Testis (tissue), 3 donors: ENCODE data around the gene CD276. TPM values are rescaled to one million over a fixed set of nuclear protein-coding genes. Genes with fewer than 3 reads are reported as not detected.
"Not testable (repeated sequence)": the region's sequence is repeated elsewhere in the genome, so short reads cannot be mapped to it uniquely, and the experiment has no call there.

Source experiments
- DNase-seq: peaks from one replicate; pipeline ENCODE4 v3.0.0-alpha.2; 2019
- H3K27ac ChIP-seq, 2 donors: fragments of 200-600 bp; sonication (generic); one replicate each; pipeline ENCODE4 v1.5.1; 2019
- H3K27me3 ChIP-seq: fragments of 200-600 bp; sonication (generic); one replicate; pipeline ENCODE4 v1.5.1; 2019
- H3K36me3 ChIP-seq: fragments of 200-600 bp; sonication (generic); one replicate; pipeline ENCODE4 v1.5.1; 2017; ENCODE audit warnings: low read depth; ENCODE audit errors: missing control alignments
- H3K4me1 ChIP-seq: fragments of 200-600 bp; sonication (generic); one replicate; pipeline ENCODE4 v1.5.1; 2019
- H3K4me3 ChIP-seq, 2 donors: fragments of 200-600 bp; sonication (generic); one replicate each; pipeline ENCODE4 v1.5.1; 2017 to 2019
- H3K9me3 ChIP-seq: fragments of 200-600 bp; sonication (generic); one replicate; pipeline ENCODE4 v1.5.1; 2017
- POLR2A ChIP-seq: fragments of 450-650 bp; IDR thresholded peaks from one replicate; pipeline ENCODE4 v1.6.1; 2017; ENCODE audit warnings: antibody characterized with exemption, mild to moderate bottlenecking, moderate library complexity
- WGBS, 2 donors: methylation state at CpG; one replicate each; pipeline ENCODE4 v1.1.5; 2018; 5-methylcytosine and 5-hydroxymethylcytosine counted together
- intact Hi-C: fragments of 100-400 bp; cut with DNase I; formaldehyde crosslinking; loops from one replicate; pipeline ENCODE4 v1.15.1; 2023; ENCODE audit warnings: low total_unique reads
- polyA plus RNA-seq: library from polyadenylated mRNA; stranded (reverse); fragments of 350-450 nt; fragmentation: Illumina TruSeq; extraction: RNeasy Lipid Tissue Mini Kit (QIAGEN cat#74804); gene quantifications from one replicate; pipeline ENCODE4 v1.2.3, GENCODE V29; 2014; ENCODE audit warnings: low read depth, low replicate concordance; ENCODE audit not compliant: insufficient read depth
- total RNA-seq, 2 donors: library from RNA; depleted of rRNA; stranded (reverse); fragments of >200 nt; gene quantifications; one replicate each; pipeline ENCODE4 v1.2.3, GENCODE V29; 2016
- TF ChIP-seq, protein P1 (sequence below), 3 experiments: fragments of 450-650 bp in 2 of 3; fragments of 200-600 bp in 1 of 3; sonication (generic) in 1 of 3; IDR thresholded peaks; one replicate each; pipeline ENCODE4 v1.5.1; 2016 to 2019; ENCODE audit warnings: antibody characterized with exemption in 3 of 3, mild to moderate bottlenecking in 2 of 3, moderate library complexity in 1 of 3

Gene CD276
- total and polyA plus RNA-seq, 3 donors from 2014 or later, result 43.1 to 61.5 (median 50.3) TPM

DNA sequence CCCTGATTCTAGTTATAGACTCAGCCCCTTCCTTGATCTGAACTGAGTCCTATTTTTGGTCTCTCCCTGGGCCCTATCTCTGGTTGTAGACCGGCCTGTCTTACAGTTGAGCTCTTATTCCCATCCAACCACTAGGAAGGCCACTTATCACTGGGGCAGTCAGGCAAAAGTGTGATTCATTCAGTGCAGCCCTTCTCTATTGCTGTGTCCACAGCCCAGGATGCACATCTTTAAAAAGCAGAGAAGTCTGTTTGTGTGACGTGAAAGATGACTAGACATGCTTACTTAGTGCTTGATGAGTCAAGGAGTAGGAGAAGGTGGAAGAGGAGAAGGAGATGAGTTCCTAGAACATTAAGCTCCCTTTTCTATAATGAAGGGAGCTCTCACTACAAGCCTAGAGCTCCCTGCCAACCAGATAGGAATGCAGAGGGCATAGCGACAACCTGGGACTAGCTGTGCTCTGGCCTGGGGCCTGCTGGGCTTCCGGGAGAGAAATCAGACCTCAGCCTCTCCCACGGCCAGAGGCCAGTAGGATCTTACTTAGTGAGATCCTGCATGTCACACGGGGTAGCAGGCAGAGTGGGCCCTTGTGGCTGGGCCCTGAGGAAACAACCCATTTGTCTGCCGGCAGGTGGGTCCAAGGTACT is 43.3 kb downstream of the CD276 start:
- TF ChIP-seq POLR2A, result no peak
- TF ChIP-seq, protein P1, sequence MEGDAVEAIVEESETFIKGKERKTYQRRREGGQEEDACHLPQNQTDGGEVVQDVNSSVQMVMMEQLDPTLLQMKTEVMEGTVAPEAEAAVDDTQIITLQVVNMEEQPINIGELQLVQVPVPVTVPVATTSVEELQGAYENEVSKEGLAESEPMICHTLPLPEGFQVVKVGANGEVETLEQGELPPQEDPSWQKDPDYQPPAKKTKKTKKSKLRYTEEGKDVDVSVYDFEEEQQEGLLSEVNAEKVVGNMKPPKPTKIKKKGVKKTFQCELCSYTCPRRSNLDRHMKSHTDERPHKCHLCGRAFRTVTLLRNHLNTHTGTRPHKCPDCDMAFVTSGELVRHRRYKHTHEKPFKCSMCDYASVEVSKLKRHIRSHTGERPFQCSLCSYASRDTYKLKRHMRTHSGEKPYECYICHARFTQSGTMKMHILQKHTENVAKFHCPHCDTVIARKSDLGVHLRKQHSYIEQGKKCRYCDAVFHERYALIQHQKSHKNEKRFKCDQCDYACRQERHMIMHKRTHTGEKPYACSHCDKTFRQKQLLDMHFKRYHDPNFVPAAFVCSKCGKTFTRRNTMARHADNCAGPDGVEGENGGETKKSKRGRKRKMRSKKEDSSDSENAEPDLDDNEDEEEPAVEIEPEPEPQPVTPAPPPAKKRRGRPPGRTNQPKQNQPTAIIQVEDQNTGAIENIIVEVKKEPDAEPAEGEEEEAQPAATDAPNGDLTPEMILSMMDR (IDR thresholded peaks at IDR 0.05), result no peak
- intact Hi-C loops, result no loop called here
- H3K9me3 ChIP-seq, result no peaks in the 10 kb centered on the region
- 61 to 62% methylated on average over 5 to 7 of the region's 7 CpGs for WGBS, 2 donors
- no peak overlapping the region for H3K27ac ChIP-seq
- no peak overlapping the region for H3K4me3 ChIP-seq
- H3K4me1 ChIP-seq, result peaks cover 6% of the 10 kb centered on the region
- no peak for DNase-seq
- H3K27me3 ChIP-seq, result no peaks in the 10 kb centered on the region
- H3K36me3 ChIP-seq, result no peaks in the 10 kb centered on the region

- intact Hi-C loops, H3K9me3 ChIP-seq, H3K4me1 ChIP-seq, H3K27me3 ChIP-seq, H3K36me3 ChIP-seq, DNase-seq, H3K27ac ChIP-seq: not testable (repeated sequence)
- WGBS, 2 donors, result 86% methylated on average over 29 of the region's 29 CpGs; no CpG with 5 or more reads in 1 of the 2 donors
- H3K4me3 ChIP-seq, result peak overlapping the region; percentile 34 to 40
Measured at GRCh38 chr15:73732051-73732450, 47.9 kb downstream of the CD276 start.

GRCh38 chr15:73732930-73733329 is 48.7 kb downstream of the CD276 start:
- no peak for DNase-seq

DNA sequence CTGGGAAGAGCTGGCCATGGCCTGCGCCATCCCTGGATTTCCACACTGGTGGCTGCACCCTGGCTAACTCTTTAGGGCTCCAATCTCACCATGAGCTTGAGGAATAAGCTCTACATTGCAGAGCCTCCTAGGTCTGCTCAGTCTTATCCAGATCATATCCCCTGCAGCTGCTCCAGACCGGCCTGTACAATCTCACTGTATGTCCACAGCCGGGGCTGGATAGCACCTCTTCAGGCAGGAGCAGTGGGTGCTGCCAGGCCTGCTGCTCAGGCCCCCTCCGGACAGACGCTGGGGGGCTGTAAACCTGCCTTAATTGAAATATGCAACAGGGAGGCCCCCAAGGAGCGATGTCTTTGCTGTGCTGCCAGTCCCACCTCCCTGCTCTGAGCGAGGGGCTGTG is 53.4 kb downstream of the CD276 start:
- WGBS, 2 donors, result 75 to 100% methylated on average over 2 to 7 of the region's 7 CpGs
- intact Hi-C loops, result no loop called here
- TF ChIP-seq, protein P1 (IDR thresholded peaks at IDR 0.05), result no peak
- TF ChIP-seq POLR2A, result no peak
- Histone ChIP-seq H3K36me3 (no peaks in the 10 kb centered on the region), H3K27ac (no peak overlapping the region), H3K4me1 (peaks cover 8% of the 10 kb centered on the region), H3K27me3 (no peaks in the 10 kb centered on the region), H3K4me3 (no peak overlapping the region), H3K9me3 (no peaks in the 10 kb centered on the region)
- no peak for DNase-seq

More at GRCh38 chr15:73732930-73733329, 48.7 kb downstream of the CD276 start:
- 74 to 80% methylated on average over 1 to 3 of the region's 3 CpGs for WGBS, 2 donors
- Histone ChIP-seq H3K27me3 (no peaks in the 10 kb centered on the region), H3K36me3 (no peaks in the 10 kb centered on the region), H3K27ac (no peak overlapping the region), H3K4me3 (no peak overlapping the region), H3K9me3 (no peaks in the 10 kb centered on the region), H3K4me1 (no peaks in the 10 kb centered on the region)
- intact Hi-C loops, result no loop called here
- TF ChIP-seq, protein P1 (IDR thresholded peaks at IDR 0.05), result no peak
- TF ChIP-seq POLR2A, result no peak

GRCh38 chr15:73740152-73741048 is 56.2 kb downstream of the CD276 start:
- WGBS, 2 donors, result 94 to 96% methylated on average over 23 to 25 of the region's 25 CpGs
- DNase-seq, result no peak
- H3K4me3 ChIP-seq, result no peak overlapping the region
- H3K4me1 ChIP-seq, result peaks cover 12% of the 10 kb centered on the region
- no peaks in the 10 kb centered on the region for H3K36me3 ChIP-seq
- no peak overlapping the region for H3K27ac ChIP-seq
- TF ChIP-seq, protein P1 (IDR thresholded peaks at IDR 0.05), result no peak
- TF ChIP-seq POLR2A, result no peak
- intact Hi-C loops, result no loop called here
- no peaks in the 10 kb centered on the region for H3K27me3 ChIP-seq
- no peaks in the 10 kb centered on the region for H3K9me3 ChIP-seq
